ENCODE measurements around the gene DHCR24. TPM values are rescaled to one million over a fixed set of nuclear protein-coding genes. Genes with fewer than 3 reads are reported as not detected.
"Not testable (repeated sequence)": the region's sequence is repeated elsewhere in the genome, so short reads cannot be mapped to it uniquely, and the experiment has no call there.

Gene DHCR24
- total RNA-seq, 1 donor, result 1.7 TPM

GRCh38 chr1:54904476-54905048, 17.6 kb upstream of the DHCR24 start:
- H3K4me1 ChIP-seq (ENCODE audit: insufficient read depth, low read length), result no peaks in the 10 kb centered on the region
- no peaks in the 10 kb centered on the region for H3K9me3 ChIP-seq (ENCODE audit: low read depth, low read length)
- no peak overlapping the region for H3K4me3 ChIP-seq (ENCODE audit: low read length)
- H3K27me3 ChIP-seq (ENCODE audit: insufficient read depth, low read length), result no peaks in the 10 kb centered on the region

GRCh38 chr1:54894271-54894670, 7.3 kb upstream of the DHCR24 start:
- no peaks in the 10 kb centered on the region for H3K9me3 ChIP-seq (ENCODE audit: low read depth, low read length)
- no peak overlapping the region for H3K4me3 ChIP-seq (ENCODE audit: low read length)
- H3K4me1 ChIP-seq (ENCODE audit: insufficient read depth, low read length), result no peaks in the 10 kb centered on the region
- peaks cover 7% of the 10 kb centered on the region for H3K27me3 ChIP-seq (ENCODE audit: insufficient read depth, low read length)

GRCh38 chr1:54892586-54892985, 5.6 kb upstream of the DHCR24 start:
- H3K27me3 ChIP-seq (ENCODE audit: insufficient read depth, low read length), result peaks cover 7% of the 10 kb centered on the region
- H3K4me3 ChIP-seq (ENCODE audit: low read length), result no peak overlapping the region
- H3K4me1 ChIP-seq (ENCODE audit: insufficient read depth, low read length), result peaks cover 4% of the 10 kb centered on the region
- no peaks in the 10 kb centered on the region for H3K9me3 ChIP-seq (ENCODE audit: low read depth, low read length)

- Histone ChIP-seq H3K4me1 (ENCODE audit: insufficient read depth, low read length) (peaks cover 25% of the 10 kb centered on the region), H3K4me3 (ENCODE audit: low read length) (no peak overlapping the region), H3K27me3 (ENCODE audit: insufficient read depth, low read length) (peaks cover 7% of the 10 kb centered on the region), H3K9me3 (ENCODE audit: low read depth, low read length) (no peaks in the 10 kb centered on the region)
These were observed 2.2 kb upstream of the DHCR24 start for GRCh38 chr1:54889132-54889725.

- Histone ChIP-seq H3K9me3 (ENCODE audit: low read depth, low read length) (no peaks in the 10 kb centered on the region), H3K4me1 (ENCODE audit: insufficient read depth, low read length) (peaks cover 32% of the 10 kb centered on the region), H3K27me3 (ENCODE audit: insufficient read depth, low read length) (peaks cover 7% of the 10 kb centered on the region), H3K4me3 (ENCODE audit: low read length) (no peak overlapping the region)
These were observed 1.2 kb upstream of the DHCR24 start for GRCh38 chr1:54888080-54888733.

GRCh38 chr1:54887665-54888071, 673 bp upstream of the DHCR24 start:
- Histone ChIP-seq H3K4me1 (ENCODE audit: insufficient read depth, low read length) (peaks cover 32% of the 10 kb centered on the region), H3K27me3 (ENCODE audit: insufficient read depth, low read length) (peaks cover 7% of the 10 kb centered on the region), H3K4me3 (ENCODE audit: low read length) (peak overlapping the region; percentile 53), H3K9me3 (ENCODE audit: low read depth, low read length) (no peaks in the 10 kb centered on the region)

GRCh38 chr1:54885807-54886723, 930 bp downstream of the DHCR24 start:
- peaks cover 7% of the 10 kb centered on the region for H3K27me3 ChIP-seq (ENCODE audit: insufficient read depth, low read length)
- H3K4me1 ChIP-seq (ENCODE audit: insufficient read depth, low read length), result peaks cover 32% of the 10 kb centered on the region
- H3K4me3 ChIP-seq (ENCODE audit: low read length), result peak overlapping the region; percentile 53
- no peaks in the 10 kb centered on the region for H3K9me3 ChIP-seq (ENCODE audit: low read depth, low read length)

- H3K4me1 ChIP-seq (ENCODE audit: insufficient read depth, low read length), result peaks cover 32% of the 10 kb centered on the region
- H3K9me3 ChIP-seq (ENCODE audit: low read depth, low read length), result no peaks in the 10 kb centered on the region
- no peak overlapping the region for H3K4me3 ChIP-seq (ENCODE audit: low read length)
- H3K27me3 ChIP-seq (ENCODE audit: insufficient read depth, low read length), result peaks cover 7% of the 10 kb centered on the region
These were observed 1.7 kb downstream of the DHCR24 start for GRCh38 chr1:54885237-54885679.

- Histone ChIP-seq H3K4me1 (ENCODE audit: insufficient read depth, low read length) (peaks cover 32% of the 10 kb centered on the region), H3K4me3 (ENCODE audit: low read length) (no peak overlapping the region), H3K9me3 (ENCODE audit: low read depth, low read length) (no peaks in the 10 kb centered on the region), H3K27me3 (ENCODE audit: insufficient read depth, low read length) (peaks cover 5% of the 10 kb centered on the region)
These were observed 2.2 kb downstream of the DHCR24 start for GRCh38 chr1:54884768-54885167.

- Histone ChIP-seq H3K4me3 (ENCODE audit: low read length) (no peak overlapping the region), H3K9me3 (ENCODE audit: low read depth, low read length) (no peaks in the 10 kb centered on the region), H3K27me3 (ENCODE audit: insufficient read depth, low read length) (no peaks in the 10 kb centered on the region), H3K4me1 (ENCODE audit: insufficient read depth, low read length) (peaks cover 32% of the 10 kb centered on the region)
These were observed 2.8 kb downstream of the DHCR24 start for GRCh38 chr1:54884135-54884586.

GRCh38 chr1:54883349-54884102, 3.5 kb downstream of the DHCR24 start:
- no peak overlapping the region for H3K4me3 ChIP-seq (ENCODE audit: low read length)
- H3K9me3 ChIP-seq (ENCODE audit: low read depth, low read length), result no peaks in the 10 kb centered on the region
- peaks cover 32% of the 10 kb centered on the region for H3K4me1 ChIP-seq (ENCODE audit: insufficient read depth, low read length)
- no peaks in the 10 kb centered on the region for H3K27me3 ChIP-seq (ENCODE audit: insufficient read depth, low read length)

GRCh38 chr1:54882519-54882918, 4.5 kb downstream of the DHCR24 start:
- H3K9me3 ChIP-seq (ENCODE audit: low read depth, low read length), result no peaks in the 10 kb centered on the region
- H3K27me3 ChIP-seq (ENCODE audit: insufficient read depth, low read length), result no peaks in the 10 kb centered on the region
- peaks cover 27% of the 10 kb centered on the region for H3K4me1 ChIP-seq (ENCODE audit: insufficient read depth, low read length)
- H3K4me3 ChIP-seq (ENCODE audit: low read length), result no peak overlapping the region

- not testable (repeated sequence) for H3K27me3 ChIP-seq (ENCODE audit: insufficient read depth, low read length); H3K4me3 ChIP-seq (ENCODE audit: low read length); H3K9me3 ChIP-seq (ENCODE audit: low read depth, low read length)
- peaks cover 25% of the 10 kb centered on the region for H3K4me1 ChIP-seq (ENCODE audit: insufficient read depth, low read length)
These were observed 5.4 kb downstream of the DHCR24 start for GRCh38 chr1:54881604-54882003.

GRCh38 chr1:54879872-54880271, 7.1 kb downstream of the DHCR24 start:
- Histone ChIP-seq H3K4me1 (ENCODE audit: insufficient read depth, low read length) (peaks cover 10% of the 10 kb centered on the region), H3K9me3 (ENCODE audit: low read depth, low read length) (no peaks in the 10 kb centered on the region), H3K4me3 (ENCODE audit: low read length) (no peak overlapping the region), H3K27me3 (ENCODE audit: insufficient read depth, low read length) (no peaks in the 10 kb centered on the region)

Data from mononuclear cell (primary cell).